Loucy (cell line): ENCODE results near the gene ARRDC1.
A peak's percentile ranks its signal among the peaks of the same experiment; 100 is the strongest.
"Not testable (repeated sequence)": the region's sequence is repeated elsewhere in the genome, so short reads cannot be mapped to it uniquely, and the experiment has no call there.

Experiments used
- H2AFZ ChIP-seq: fragments of 200-600 bp; sonication (generic); 2 replicates; pipeline ENCODE4 v1.6.0; 2016; ENCODE audit warnings: antibody characterized with exemption, mild to moderate bottlenecking, low read length, moderate library complexity
- H3F3A ChIP-seq: fragments of 200-600 bp; 2 replicates; pipeline ENCODE4 v1.6.0; 2016; ENCODE audit warnings: antibody characterized with exemption, low read depth, mild to moderate bottlenecking
- H3K27me3 ChIP-seq: fragments of 200-600 bp; sonication (generic); 2 replicates; pipeline ENCODE4 v1.6.1; 2014; ENCODE audit warnings: low read length, mild to moderate bottlenecking; ENCODE audit not compliant: insufficient read depth, poor library complexity, severe bottlenecking
- H3K36me3 ChIP-seq: fragments of 200-600 bp; sonication (generic); 2 replicates; pipeline ENCODE4 v1.6.1; 2016; ENCODE audit warnings: low read length; ENCODE audit not compliant: insufficient read depth
- H3K4me1 ChIP-seq: fragments of 200-600 bp; sonication (generic); 2 replicates; pipeline ENCODE4 v1.5.1; 2014; ENCODE audit warnings: low read length, mild to moderate bottlenecking; ENCODE audit not compliant: insufficient read depth, poor library complexity, severe bottlenecking
- H3K4me2 ChIP-seq: fragments of 200-600 bp; sonication (generic); 2 replicates; pipeline ENCODE4 v1.6.0; 2014; ENCODE audit warnings: antibody characterized with exemption, low read length, low read depth, mild to moderate bottlenecking; ENCODE audit not compliant: poor library complexity, severe bottlenecking
- H3K4me3 ChIP-seq: fragments of 200-600 bp; sonication (generic); 2 replicates; pipeline ENCODE4 v1.5.1; 2014; ENCODE audit warnings: low read length, mild to moderate bottlenecking, mixed read lengths; ENCODE audit not compliant: poor library complexity, severe bottlenecking
- H3K79me2 ChIP-seq: fragments of 200-600 bp; sonication (generic); 2 replicates; pipeline ENCODE4 v1.6.1; 2014; ENCODE audit warnings: low read length; ENCODE audit not compliant: insufficient read depth
- H3K9ac ChIP-seq: fragments of 200-600 bp; sonication (generic); 2 replicates; pipeline ENCODE4 v1.6.0; 2014; ENCODE audit warnings: mild to moderate bottlenecking, low read depth, low read length, moderate library complexity; ENCODE audit not compliant: poor library complexity, severe bottlenecking
- H3K9me2 ChIP-seq: fragments of 200-600 bp; sonication (generic); replicated peaks from 2 replicates; pipeline ENCODE4 v1.6.1; 2016; ENCODE audit warnings: low read depth, low read length, mixed read lengths
- H3K9me3 ChIP-seq: fragments of 200-600 bp; sonication (generic); 2 replicates; pipeline ENCODE4 v1.6.1; 2014; ENCODE audit warnings: mild to moderate bottlenecking, antibody characterized with exemption, low read length, low read depth; ENCODE audit not compliant: insufficient read depth
- H4K20me1 ChIP-seq: fragments of 200-600 bp; sonication (generic); 2 replicates; pipeline ENCODE4 v1.6.0; 2014; ENCODE audit warnings: antibody characterized with exemption, low read length, mild to moderate bottlenecking; ENCODE audit not compliant: insufficient read depth, poor library complexity, severe bottlenecking
- EZH2phosphoT487 ChIP-seq: fragments of 200-600 bp; IDR thresholded peaks from 2 replicates; pipeline ENCODE4 v1.6.1; 2018; ENCODE audit warnings: antibody characterized with exemption, mild to moderate bottlenecking, moderate library complexity, borderline replicate concordance
- TF ChIP-seq, protein P1 (sequence below): fragments of 200-600 bp; sonication (generic); conservative IDR thresholded peaks from 2 replicates; pipeline ENCODE4 v1.5.1; 2014; ENCODE audit warnings: mild to moderate bottlenecking, antibody characterized with exemption, low read length

ARRDC1 gene

DNA sequence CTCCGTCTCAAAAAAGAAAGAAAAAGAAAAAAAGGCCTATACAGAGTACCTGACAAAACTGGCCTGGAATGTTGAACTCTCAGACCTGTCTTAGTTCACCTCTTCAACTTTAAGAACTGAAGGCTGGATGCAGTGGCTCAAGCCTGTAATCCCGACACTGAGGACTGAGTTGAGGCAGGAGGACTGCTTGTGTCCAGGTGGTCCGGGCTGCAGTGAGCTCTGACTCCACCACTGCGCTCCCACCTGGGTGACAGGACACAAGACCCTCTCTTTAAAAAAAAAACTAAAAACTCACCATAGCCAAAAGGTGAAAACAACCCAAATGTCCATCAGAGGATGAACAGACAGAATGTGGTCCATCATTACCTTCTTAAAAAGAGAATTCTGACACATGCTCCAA lies 47.4 kb upstream of the ARRDC1 start:
- H3K27me3 ChIP-seq, result no peaks in the 10 kb centered on the region
- no peaks in the 10 kb centered on the region for H3K9me2 ChIP-seq
- no peaks in the 10 kb centered on the region for H3K4me1 ChIP-seq
- H3K79me2 ChIP-seq, result no peaks in the 10 kb centered on the region
- H4K20me1 ChIP-seq, result no peaks in the 10 kb centered on the region
- H3F3A ChIP-seq, result 0 out of 2 replicates have a peak, but pooled peaks cover 3% of the 10 kb centered on the region
- H3K9me3 ChIP-seq, result no peaks in the 10 kb centered on the region
- no peak overlapping the region for H3K4me2 ChIP-seq
- TF ChIP-seq, protein P1, sequence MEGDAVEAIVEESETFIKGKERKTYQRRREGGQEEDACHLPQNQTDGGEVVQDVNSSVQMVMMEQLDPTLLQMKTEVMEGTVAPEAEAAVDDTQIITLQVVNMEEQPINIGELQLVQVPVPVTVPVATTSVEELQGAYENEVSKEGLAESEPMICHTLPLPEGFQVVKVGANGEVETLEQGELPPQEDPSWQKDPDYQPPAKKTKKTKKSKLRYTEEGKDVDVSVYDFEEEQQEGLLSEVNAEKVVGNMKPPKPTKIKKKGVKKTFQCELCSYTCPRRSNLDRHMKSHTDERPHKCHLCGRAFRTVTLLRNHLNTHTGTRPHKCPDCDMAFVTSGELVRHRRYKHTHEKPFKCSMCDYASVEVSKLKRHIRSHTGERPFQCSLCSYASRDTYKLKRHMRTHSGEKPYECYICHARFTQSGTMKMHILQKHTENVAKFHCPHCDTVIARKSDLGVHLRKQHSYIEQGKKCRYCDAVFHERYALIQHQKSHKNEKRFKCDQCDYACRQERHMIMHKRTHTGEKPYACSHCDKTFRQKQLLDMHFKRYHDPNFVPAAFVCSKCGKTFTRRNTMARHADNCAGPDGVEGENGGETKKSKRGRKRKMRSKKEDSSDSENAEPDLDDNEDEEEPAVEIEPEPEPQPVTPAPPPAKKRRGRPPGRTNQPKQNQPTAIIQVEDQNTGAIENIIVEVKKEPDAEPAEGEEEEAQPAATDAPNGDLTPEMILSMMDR, result no peak
- peaks cover 32% of the 10 kb centered on the region; the same call in 1 of the 2 replicates for H3K36me3 ChIP-seq
- H3K4me3 ChIP-seq, result no peak overlapping the region
- H2AFZ ChIP-seq, result no peak overlapping the region
- no peak overlapping the region for H3K9ac ChIP-seq

- Histone ChIP-seq H3K79me2 (no peaks in the 10 kb centered on the region), H2AFZ (no peak overlapping the region), H3K9me2 (no peaks in the 10 kb centered on the region), H3K36me3 (peaks cover 13% of the 10 kb centered on the region; the same call in 1 of the 2 replicates), H3K4me1 (peaks cover 8% of the 10 kb centered on the region), H4K20me1 (no peaks in the 10 kb centered on the region), H3K27me3 (no peaks in the 10 kb centered on the region), H3K4me2 (no peak overlapping the region), H3F3A (no peaks in the 10 kb centered on the region), H3K4me3 (no peak overlapping the region), H3K9ac (no peak overlapping the region), H3K9me3 (no peaks in the 10 kb centered on the region)
- TF ChIP-seq, protein P1, result no peak
- TF ChIP-seq EZH2phosphoT487, result no peak
These were observed 41.4 kb upstream of the ARRDC1 start for GRCh38 chr9:137564134-137564533.

DNA sequence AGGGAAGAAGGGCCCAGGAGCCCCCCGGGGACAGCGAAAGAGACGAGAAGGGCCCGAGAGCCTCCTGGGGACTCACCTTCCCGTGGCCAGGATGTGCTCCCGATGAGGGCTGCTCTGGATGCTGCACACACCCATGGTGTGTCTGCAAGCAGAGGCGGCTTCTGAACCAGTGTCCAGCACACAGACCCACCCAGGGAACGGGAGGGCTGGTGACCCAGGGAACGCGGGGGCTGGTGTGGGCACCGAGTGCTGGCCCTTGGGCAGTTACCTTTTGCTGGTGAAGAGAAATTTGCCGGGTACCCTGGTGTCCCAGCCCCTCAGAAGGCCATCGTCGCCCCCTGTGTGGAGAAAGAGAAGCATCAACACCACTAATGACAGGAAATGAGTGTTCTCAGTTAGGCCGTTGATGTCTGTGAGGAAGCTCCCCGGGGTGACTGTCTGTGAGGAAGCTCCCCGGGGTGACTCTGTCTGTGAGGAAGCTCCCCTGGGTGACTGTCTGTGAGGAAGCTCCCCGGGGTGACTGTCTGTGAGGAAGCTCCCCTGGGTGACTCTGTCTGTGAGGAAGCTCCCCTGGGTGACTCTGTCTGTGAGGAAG lies 40.6 kb upstream of the ARRDC1 start:
- Histone ChIP-seq H3K4me3 (no peak overlapping the region), H4K20me1 (no peaks in the 10 kb centered on the region), H3K4me2 (no peak overlapping the region), H3K79me2 (peaks cover 4% of the 10 kb centered on the region; the same call in 1 of the 2 replicates), H3K36me3 (peaks cover 12% of the 10 kb centered on the region; the same call in 1 of the 2 replicates), H3K9me2 (no peaks in the 10 kb centered on the region), H3F3A (no peaks in the 10 kb centered on the region), H3K27me3 (no peaks in the 10 kb centered on the region), H2AFZ (no peak overlapping the region), H3K9ac (no peak overlapping the region), H3K4me1 (peaks cover 8% of the 10 kb centered on the region), H3K9me3 (no peaks in the 10 kb centered on the region)
- TF ChIP-seq, protein P1, result peak; percentile 36
- TF ChIP-seq EZH2phosphoT487, result no peak

DNA sequence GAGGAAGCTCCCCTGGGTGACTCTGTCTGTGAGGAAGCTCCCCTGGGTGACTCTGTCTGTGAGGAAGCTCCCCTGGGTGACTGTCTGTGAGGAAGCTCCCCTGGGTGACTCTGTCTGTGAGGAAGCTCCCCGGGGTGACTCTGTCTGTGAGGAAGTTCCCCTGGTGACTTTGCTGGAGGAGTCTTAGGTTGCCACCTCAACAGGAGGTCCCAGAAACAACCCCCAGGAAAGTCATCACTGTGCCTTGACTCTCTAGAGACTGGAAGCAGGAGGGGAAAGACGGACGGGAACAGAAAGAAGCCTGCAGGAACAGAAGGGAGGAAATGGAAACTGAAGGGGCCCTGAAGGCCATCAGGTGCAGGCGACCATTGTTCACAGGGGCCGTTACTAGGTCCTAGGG lies 37.0 kb upstream of the ARRDC1 start:
- not testable (repeated sequence) for H2AFZ ChIP-seq, H3K27me3 ChIP-seq, H3K4me3 ChIP-seq, H3F3A ChIP-seq, H3K4me2 ChIP-seq, H3K9me2 ChIP-seq, H3K9me3 ChIP-seq, H3K79me2 ChIP-seq, H3K9ac ChIP-seq, H4K20me1 ChIP-seq, H3K4me1 ChIP-seq
- peaks cover 19% of the 10 kb centered on the region; the same call in 1 of the 2 replicates for H3K36me3 ChIP-seq
